ENCODE data around the gene UPK2.
A peak's percentile ranks its signal among the peaks of the same experiment; 100 is the strongest.
"Not testable (repeated sequence)": the region's sequence is repeated elsewhere in the genome, so short reads cannot be mapped to it uniquely, and the experiment has no call there.

UPK2 gene

GRCh38 chr11:118988280-118988679 is 32.2 kb downstream of the UPK2 start:
- DNase-seq (ENCODE audit: low read depth), result no peak

GRCh38 chr11:118991486-118992038 is 35.5 kb downstream of the UPK2 start:
- DNase-seq (ENCODE audit: low read depth), result not testable (repeated sequence)

GRCh38 chr11:118996926-118997626 is 41.0 kb downstream of the UPK2 start:
- DNase-seq (ENCODE audit: low read depth), result no peak

- DNase-seq (ENCODE audit: low read depth), result peak; percentile 72
Measured at GRCh38 chr11:118997627-118998387, 41.7 kb downstream of the UPK2 start, which contains the start of gene CENATAC. CENATAC (plus strand) TSS chr11:118998138; CDS start chr11:118998198, 60 bp downstream.

GRCh38 chr11:118998388-118998717 is 42.3 kb downstream of the UPK2 start:
- no peak for DNase-seq (ENCODE audit: low read depth)

GRCh38 chr11:118998822-118999221 is 42.7 kb downstream of the UPK2 start:
- no peak for DNase-seq (ENCODE audit: low read depth)

GRCh38 chr11:119000906-119001305 is 44.8 kb downstream of the UPK2 start:
- DNase-seq (ENCODE audit: low read depth), result no peak

GRCh38 chr11:119006656-119007055 is 50.6 kb downstream of the UPK2 start:
- no peak for DNase-seq (ENCODE audit: low read depth)

Data from GM04504 (cell line).